Erythroblast (primary cell): ENCODE measurements around the gene RBL1.

Experiments used
- GATA1 ChIP-seq: IDR thresholded peaks from 2 replicates; pipeline ENCODE4 v1.6.1; 2011; ENCODE audit warnings: low read depth, mild to moderate bottlenecking, control low read depth, low read length, moderate library complexity
- POLR2A ChIP-seq: IDR thresholded peaks from 2 replicates; pipeline ENCODE4 v1.6.1; 2011; ENCODE audit warnings: mild to moderate bottlenecking, low read length

DNA sequence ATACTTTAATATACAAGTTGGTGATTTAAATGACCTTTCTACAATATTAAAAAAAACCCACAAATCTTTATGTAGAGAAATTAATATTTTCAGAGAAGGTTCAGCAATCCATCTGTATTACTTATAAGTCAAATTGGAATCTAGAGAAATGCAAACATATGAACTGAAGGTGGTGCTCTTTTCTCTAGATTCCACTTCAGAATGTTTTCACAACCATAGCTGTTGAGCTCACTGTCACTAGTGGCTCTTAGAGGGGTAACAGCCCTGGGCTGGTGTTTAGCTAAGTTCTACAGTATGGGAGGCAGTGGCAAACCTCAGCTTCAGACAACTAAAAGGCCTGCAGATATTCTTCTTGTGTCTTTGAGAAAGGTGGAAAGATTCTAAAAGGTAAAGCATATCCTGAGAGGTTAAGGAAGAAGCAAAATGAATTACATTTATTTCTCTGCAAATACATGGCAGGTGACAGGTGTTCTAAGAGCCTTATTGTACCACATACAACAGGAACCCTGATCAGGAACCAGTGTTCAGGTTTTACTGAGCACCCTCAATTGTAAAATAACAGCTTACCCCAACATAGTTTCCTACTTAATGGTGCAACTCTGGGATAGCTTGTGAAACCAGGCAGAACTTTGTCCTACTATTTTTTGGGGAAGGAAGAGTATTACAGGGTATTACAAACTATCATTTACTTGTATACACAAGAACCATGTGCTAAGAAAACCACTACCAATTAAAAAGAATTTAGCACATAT lies 87.7 kb downstream of the RBL1 start:
- TF ChIP-seq POLR2A (no peak), GATA1 (no peak)
